NCI-H774 (cell line): ENCODE results near the gene NUCB1.
"Not testable (repeated sequence)": the region's sequence is repeated elsewhere in the genome, so short reads cannot be mapped to it uniquely, and the experiment has no call there.

Experiments
- DNase-seq: peaks from one replicate; lab custom pipeline; 2025; lab: John Stamatoyannopoulos, UW

NUCB1 gene

GRCh38 chr19:48899781-48900476 is at the start of gene NUCB1:
NUCB1 (plus strand) TSS chr19:48900312; CDS start chr19:48900797, 485 bp downstream.
- peak; percentile 95 for DNase-seq

GRCh38 chr19:48852292-48852691 is 47.8 kb upstream of the NUCB1 start:
- DNase-seq, result no peak

GRCh38 chr19:48853483-48853882 is 46.6 kb upstream of the NUCB1 start:
- DNase-seq, result no peak

- DNase-seq, result no peak
Measured at GRCh38 chr19:48854103-48854502, 46.0 kb upstream of the NUCB1 start.

GRCh38 chr19:48856921-48857320 is 43.2 kb upstream of the NUCB1 start:
- no peak for DNase-seq

- no peak for DNase-seq
Measured at GRCh38 chr19:48858984-48859710, 41.0 kb upstream of the NUCB1 start.

GRCh38 chr19:48859711-48860572 is 40.2 kb upstream of the NUCB1 start:
- no peak for DNase-seq

GRCh38 chr19:48861313-48861712 is 38.8 kb upstream of the NUCB1 start:
- no peak for DNase-seq

GRCh38 chr19:48862827-48863226 is 37.3 kb upstream of the NUCB1 start:
- DNase-seq, result no peak

GRCh38 chr19:48866692-48867091 is 33.4 kb upstream of the NUCB1 start:
- DNase-seq, result no peak

- no peak for DNase-seq
Measured at GRCh38 chr19:48867123-48867745, 32.9 kb upstream of the NUCB1 start.

GRCh38 chr19:48867746-48868113 is 32.4 kb upstream of the NUCB1 start:
- DNase-seq, result no peak

GRCh38 chr19:48868114-48868886 is 31.8 kb upstream of the NUCB1 start, which contains the start of gene PLEKHA4:
PLEKHA4 (minus strand) TSS chr19:48868617; CDS start chr19:48867620, 997 bp downstream.
- no peak for DNase-seq

GRCh38 chr19:48870048-48870447 is 30.1 kb upstream of the NUCB1 start:
- DNase-seq, result no peak

GRCh38 chr19:48871471-48872181 is 28.5 kb upstream of the NUCB1 start:
- DNase-seq, result not testable (repeated sequence)

GRCh38 chr19:48872182-48872883 is 27.8 kb upstream of the NUCB1 start, which contains the start of gene PPP1R15A:
PPP1R15A (plus strand) TSS chr19:48872421; CDS start chr19:48873234, 813 bp downstream.
- peak; percentile 97 for DNase-seq

- DNase-seq, result peak; percentile 60
Measured at GRCh38 chr19:48872884-48873475, 27.1 kb upstream of the NUCB1 start.

GRCh38 chr19:48873476-48874302 is 26.4 kb upstream of the NUCB1 start:
- no peak for DNase-seq
